DND-41 (cell line): ENCODE data around the gene PROSER3.

ENCODE experiments used
- ATAC-seq: fragments of 200-7000 bp; cut with Tn5 transposase; 3 replicates; pipeline ENCODE4 v1.9.1; 2021; ENCODE audit warnings: low read depth; ENCODE audit not compliant: insufficient read depth
- DNase-seq: peaks from one replicate; pipeline ENCODE4 v3.0.0-alpha.2; 2020
- H2AFZ ChIP-seq: 2 replicates; pipeline ENCODE4 v1.6.0; 2012; ENCODE audit warnings: low read depth, low read length
- H3K27ac ChIP-seq: 2 replicates; pipeline ENCODE4 v1.5.1; 2012; ENCODE audit warnings: low read length, inconsistent platforms
- H3K27me3 ChIP-seq: fragments of 200-600 bp; sonication (generic); 2 replicates; pipeline ENCODE4 v1.6.0; 2012; ENCODE audit warnings: low read length, mild to moderate bottlenecking, inconsistent platforms; ENCODE audit not compliant: insufficient read depth, poor library complexity
- H3K36me3 ChIP-seq: 2 replicates; pipeline ENCODE4 v1.5.1; 2012; ENCODE audit warnings: low read length, inconsistent platforms; ENCODE audit not compliant: insufficient read depth
- H3K4me1 ChIP-seq: 2 replicates; pipeline ENCODE4 v1.5.1; 2012; ENCODE audit warnings: mild to moderate bottlenecking, low read length; ENCODE audit not compliant: insufficient read depth
- H3K4me2 ChIP-seq: 2 replicates; pipeline ENCODE4 v1.6.0; 2012; ENCODE audit warnings: mild to moderate bottlenecking, moderate library complexity, low read length, inconsistent platforms; ENCODE audit not compliant: insufficient read depth
- H3K4me3 ChIP-seq, 2 experiments: fragments of 200-600 bp in 1 of 2; shearing (Covaris generic) in 1 of 2; 2 replicates each; pipeline ENCODE4 v1.5.1; 2012 to 2016; ENCODE audit warnings: inconsistent platforms in 2 of 2, low read length in 2 of 2, mild to moderate bottlenecking in 2 of 2, low read depth in 1 of 2, moderate library complexity in 1 of 2
- H3K79me2 ChIP-seq: 2 replicates; pipeline ENCODE4 v1.6.0; 2012; ENCODE audit warnings: low read length, inconsistent platforms; ENCODE audit not compliant: insufficient read depth
- H3K9ac ChIP-seq: 2 replicates; pipeline ENCODE4 v1.6.0; 2012; ENCODE audit warnings: low read depth, mild to moderate bottlenecking, inconsistent platforms, low read length, moderate library complexity
- H3K9me3 ChIP-seq: 2 replicates; pipeline ENCODE4 v1.5.1; 2012; ENCODE audit warnings: low read length, moderate library complexity, mild to moderate bottlenecking, inconsistent platforms; ENCODE audit not compliant: insufficient read depth, severe bottlenecking
- H4K20me1 ChIP-seq: 2 replicates; pipeline ENCODE4 v1.6.0; 2012; ENCODE audit warnings: low read length; ENCODE audit not compliant: insufficient read depth
- CTCF ChIP-seq: IDR thresholded peaks from 2 replicates; pipeline ENCODE4 v1.5.1; 2012; ENCODE audit warnings: borderline replicate concordance, low read length, moderate library complexity, mild to moderate bottlenecking; ENCODE audit not compliant: poor library complexity, severe bottlenecking; ENCODE audit errors: extremely low read depth
- EZH2 ChIP-seq: IDR thresholded peaks from 3 replicates; pipeline ENCODE4 v1.6.1; 2012; ENCODE audit warnings: borderline replicate concordance, low read depth, mild to moderate bottlenecking, moderate library complexity, low read length, inconsistent platforms; ENCODE audit not compliant: severe bottlenecking

Gene PROSER3

GRCh38 chr19:35714601-35715354 lies 43.2 kb upstream of the PROSER3 start:
- no peak for DNase-seq
- Histone ChIP-seq H3K27ac (no peak overlapping the region), H3K4me2 (no peak overlapping the region), H4K20me1 (peaks cover 14% of the 10 kb centered on the region), H3K9ac (no peak overlapping the region), H3K4me3 (no peak overlapping the region), H3K27me3 (no peaks in the 10 kb centered on the region), H3K79me2 (peaks cover 32% of the 10 kb centered on the region), H2AFZ (no peak overlapping the region), H3K36me3 (peaks cover 9% of the 10 kb centered on the region), H3K4me1 (peaks cover 30% of the 10 kb centered on the region), H3K9me3 (no peaks in the 10 kb centered on the region)
- no peak for ATAC-seq
- no peak for TF ChIP-seq EZH2
- TF ChIP-seq CTCF: peak; percentile 43

GRCh38 chr19:35715355-35715809 lies 42.6 kb upstream of the PROSER3 start:
- Histone ChIP-seq H3K27ac (no peak overlapping the region), H3K36me3 (peaks cover 15% of the 10 kb centered on the region), H3K4me2 (peak overlapping the region; percentile 96; the same call in 1 of the 2 replicates), H3K27me3 (no peaks in the 10 kb centered on the region), H3K79me2 (peaks cover 37% of the 10 kb centered on the region), H2AFZ (no peak overlapping the region), H3K4me1 (peaks cover 35% of the 10 kb centered on the region), H3K4me3 (no peak overlapping the region), H3K9ac (no peak overlapping the region; the same call in 1 of the 2 replicates), H4K20me1 (peaks cover 20% of the 10 kb centered on the region), H3K9me3 (no peaks in the 10 kb centered on the region)
- TF ChIP-seq EZH2 (no peak), CTCF (no peak)
- DNase-seq: no peak
- no peak for ATAC-seq

- Histone ChIP-seq H3K27ac (peak overlapping the region; percentile 80), H3K36me3 (peaks cover 22% of the 10 kb centered on the region), H3K4me1 (peaks cover 38% of the 10 kb centered on the region), H4K20me1 (peaks cover 25% of the 10 kb centered on the region), H3K9me3 (no peaks in the 10 kb centered on the region), H3K4me3 (peak overlapping the region; percentile 59 to 94; a peak in 3 of 4 replicates), H3K9ac (peak overlapping the region; percentile 81), H3K79me2 (peaks cover 43% of the 10 kb centered on the region), H3K4me2 (peak overlapping the region; percentile 96), H3K27me3 (no peaks in the 10 kb centered on the region), H2AFZ (peak overlapping the region; percentile 96)
- TF ChIP-seq CTCF (no peak), EZH2 (no peak)
- no peak for DNase-seq
- no peak for ATAC-seq
These were observed 41.8 kb upstream of the PROSER3 start for GRCh38 chr19:35715981-35716800.
